Muscle of back (tissue), 11 donors: ENCODE results near the gene KLRF1. TPM values are rescaled to one million over a fixed set of nuclear protein-coding genes. Genes with fewer than 3 reads are reported as not detected.
"Not testable (repeated sequence)": the region's sequence is repeated elsewhere in the genome, so short reads cannot be mapped to it uniquely, and the experiment has no call there.

Source experiments
- DNase-seq, 3 donors: peaks; one replicate each; pipeline versions ENCODE4 v3.0.0 to v3.0.0-alpha.2; 2013
- polyA plus RNA-seq, 10 donors: library from polyadenylated mRNA; unstranded; fragments of 120-200 nt; gene quantifications; one replicate each; pipeline ENCODE4 v1.2.1, GENCODE V29; 2013; ENCODE audit not compliant: insufficient read length in 10 of 10

The KLRF1 gene
- polyA plus RNA-seq, 10 donors: 0.22 to 0.67 (median 0.38) TPM; not detected in 2

DNA sequence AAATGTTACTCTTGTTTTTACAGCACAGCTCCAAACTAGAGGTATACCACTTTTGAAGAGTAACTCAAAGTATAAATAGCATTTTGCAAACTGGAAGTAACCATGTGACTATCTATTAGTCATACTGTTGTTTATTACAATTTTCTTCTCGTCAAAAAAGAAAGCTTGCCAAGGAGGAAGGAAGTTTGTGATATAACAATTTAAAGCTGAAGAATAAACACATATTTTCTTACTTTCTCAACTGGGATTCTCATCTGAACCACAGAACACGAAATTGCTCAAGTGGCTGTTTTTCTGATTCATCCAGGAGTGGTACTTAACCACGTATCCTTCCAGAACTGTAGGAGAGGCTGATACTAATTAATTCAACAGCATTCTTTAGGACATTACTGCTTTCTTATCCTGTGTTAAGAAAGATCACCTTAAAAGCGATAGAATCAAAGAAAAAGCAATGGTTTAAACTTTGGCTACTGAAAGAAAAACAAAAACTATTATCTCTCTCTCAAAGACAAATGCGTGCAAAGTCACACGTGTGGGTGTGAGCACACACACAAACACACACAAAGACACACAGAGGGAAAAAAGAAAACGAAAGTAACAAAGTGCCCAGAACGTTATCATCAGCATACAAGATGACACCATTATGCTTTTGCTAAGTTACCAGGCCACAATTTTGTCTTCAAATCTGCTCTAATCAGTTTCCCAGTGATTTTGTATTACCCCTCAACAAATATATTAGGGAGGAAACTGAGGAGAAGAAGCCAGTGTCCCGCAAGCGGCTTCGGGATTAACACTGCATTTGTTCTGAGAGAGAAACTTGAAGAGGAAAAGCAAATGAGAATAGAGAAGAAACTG is 42.3 kb downstream of the KLRF1 start, which contains the start of gene CLEC2B:
Gene CLEC2B (minus strand): TSS at position 48 of the 855 bp plus-strand sequence.
- DNase-seq: peak; percentile 48 to 74 (median 61)

DNA sequence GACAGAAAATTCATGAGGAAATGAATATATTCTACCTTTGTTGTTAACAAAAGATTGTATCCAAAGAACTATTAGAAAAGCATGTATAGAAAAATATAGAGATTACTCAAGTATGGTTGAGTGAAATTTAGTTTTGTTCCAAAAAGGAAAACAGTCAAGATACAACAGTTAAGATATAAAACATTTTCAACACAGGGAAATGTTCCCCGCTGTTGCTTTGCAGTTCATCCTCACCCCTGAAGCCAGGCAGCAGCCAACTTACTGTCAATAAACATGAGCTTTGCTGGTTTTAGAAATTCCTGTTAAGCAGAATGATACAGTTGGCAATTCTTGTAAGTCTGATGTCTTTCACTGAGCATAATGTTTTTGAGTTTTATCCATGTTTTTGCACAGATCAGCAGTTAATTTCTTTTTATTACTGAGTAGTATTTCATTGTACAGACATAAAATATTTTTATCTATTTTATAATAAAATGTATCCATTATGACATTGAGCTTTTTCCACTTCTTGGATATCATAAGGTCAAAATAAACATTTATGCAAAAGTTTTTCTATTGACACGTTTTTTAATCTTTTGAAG is 43.1 kb downstream of the KLRF1 start:
- peak in 2 of 3 donors; percentile 34 to 53 for DNase-seq

DNA sequence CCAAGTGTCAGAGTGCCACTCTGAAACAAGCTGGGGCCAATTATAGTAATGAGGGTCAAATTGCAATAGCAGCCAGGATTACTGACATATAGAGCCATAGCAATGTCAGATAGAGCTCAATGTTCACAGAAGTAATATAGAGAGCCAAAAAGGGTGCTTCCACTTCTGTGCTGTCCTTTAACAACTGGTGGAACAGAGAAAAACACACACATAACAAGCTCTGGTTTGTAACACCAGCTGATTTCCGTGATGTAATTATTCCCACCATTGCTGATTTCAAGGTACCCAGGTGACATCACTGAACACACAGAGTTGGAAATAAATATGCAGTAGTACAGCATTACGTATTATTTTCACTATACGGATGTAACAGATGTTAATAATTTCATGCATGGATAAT is 44.9 kb downstream of the KLRF1 start:
- DNase-seq: peak in 2 of 3 donors; percentile 28 to 58

DNA sequence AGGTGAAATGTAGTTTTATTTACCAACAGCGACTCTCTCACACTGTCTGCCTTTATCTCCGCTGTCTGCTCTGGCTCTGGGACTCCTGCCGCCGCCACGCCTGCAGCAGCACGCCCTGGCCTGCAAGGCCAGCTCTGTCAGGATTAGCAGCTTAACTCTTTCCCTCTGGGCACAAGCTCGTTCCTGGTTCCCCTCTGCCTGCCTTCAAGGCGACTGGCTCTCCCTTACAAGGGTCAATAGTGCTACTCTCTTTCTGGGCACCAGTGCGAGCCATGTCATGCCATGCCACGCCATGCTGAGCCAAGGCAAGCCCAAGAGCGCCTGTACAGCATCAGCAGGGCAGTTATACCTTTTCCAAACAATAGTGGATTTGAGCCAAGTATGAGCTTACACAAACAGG is 45.5 kb downstream of the KLRF1 start:
- peak in 2 of 3 donors; percentile 24 to 55 for DNase-seq

DNA sequence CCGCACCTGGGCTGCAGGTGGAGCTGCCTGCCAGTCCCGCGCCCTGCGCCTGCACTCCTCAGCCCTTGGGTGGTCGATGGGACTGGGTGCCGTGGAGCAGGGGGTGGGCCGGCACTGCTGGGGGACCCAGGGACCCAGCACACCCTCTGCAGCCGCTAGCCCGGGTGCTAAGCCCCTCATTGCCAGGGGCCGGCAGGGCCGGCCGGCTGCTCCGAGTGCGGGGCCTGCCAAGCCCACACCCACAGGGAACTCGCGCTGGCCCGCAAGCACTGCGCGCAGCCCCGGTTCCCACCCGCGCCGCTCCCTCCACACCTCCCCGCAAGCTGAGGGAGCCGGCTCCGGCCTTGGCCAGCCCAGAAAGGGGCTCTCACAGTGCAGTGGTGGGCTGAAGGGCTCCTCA is 48.8 kb downstream of the KLRF1 start:
- not testable (repeated sequence) for DNase-seq

DNA sequence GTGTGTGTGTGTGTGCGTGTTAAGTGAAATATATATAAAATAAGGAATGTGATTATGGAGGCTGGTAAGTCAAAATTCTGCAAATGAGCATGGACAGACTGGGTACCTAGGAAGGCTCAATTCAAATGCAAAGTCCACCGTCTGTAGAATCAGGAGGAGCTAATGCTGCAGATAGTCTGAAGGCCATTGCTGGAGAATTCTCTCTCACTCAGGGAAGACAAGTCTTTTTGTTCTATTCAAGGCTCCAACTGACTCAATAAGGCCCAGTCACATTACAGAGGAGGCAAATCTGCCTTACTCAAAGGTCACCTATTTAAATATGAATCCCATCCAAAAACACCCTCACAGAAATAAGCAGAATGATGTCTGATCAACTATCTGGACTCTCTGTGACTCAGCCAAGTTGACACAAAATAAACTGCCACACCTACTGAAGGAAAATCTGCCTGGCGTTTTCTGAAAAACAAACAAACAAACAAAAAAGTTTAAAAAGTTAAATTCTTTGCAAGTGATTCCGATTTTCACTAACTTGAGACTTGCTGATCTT is 53.3 kb downstream of the KLRF1 start:
- DNase-seq: no peak

DNA sequence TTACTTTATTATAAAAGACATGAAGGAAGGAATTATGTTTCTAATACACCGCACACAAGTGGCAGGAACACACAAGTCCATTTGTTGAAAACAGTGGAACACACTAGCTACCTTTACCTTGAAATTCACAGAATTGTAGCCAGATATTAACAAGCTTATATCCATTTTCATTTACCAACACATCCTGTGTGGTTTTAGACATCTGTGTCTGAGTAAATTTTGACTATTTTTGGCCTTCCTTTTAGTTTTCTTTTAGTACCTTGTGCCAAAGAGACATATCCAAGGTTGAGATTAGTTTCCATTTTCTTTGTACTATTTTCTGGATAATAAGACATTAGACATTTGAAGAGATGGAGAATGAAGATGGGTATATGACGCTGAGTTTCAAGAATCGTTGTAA is 54.0 kb downstream of the KLRF1 start, which contains the start of gene KLRF2:
Gene KLRF2 (plus strand): TSS at position 244 of the 400 bp plus-strand sequence. CDS start 107 bp downstream, at position 351.
- no peak for DNase-seq

DNA sequence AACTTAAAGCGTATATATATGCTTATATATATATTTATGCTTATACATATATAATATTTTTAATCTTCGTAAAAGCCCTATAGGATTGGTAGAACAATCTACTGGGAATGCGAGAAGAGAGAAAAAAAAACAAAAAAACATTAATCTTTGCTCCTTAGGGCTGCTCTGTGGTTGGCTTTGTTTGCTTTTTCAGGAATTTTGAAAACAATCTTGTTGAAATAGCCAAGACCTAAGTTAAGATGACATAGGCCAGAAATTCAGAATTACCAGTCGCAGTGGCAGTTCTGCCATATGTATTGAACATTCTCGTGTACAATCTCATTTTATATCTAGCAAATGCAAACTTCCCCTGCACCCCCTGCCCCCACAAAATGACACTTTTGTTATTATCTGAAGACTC is 54.7 kb downstream of the KLRF1 start:
- no peak for DNase-seq

DNA sequence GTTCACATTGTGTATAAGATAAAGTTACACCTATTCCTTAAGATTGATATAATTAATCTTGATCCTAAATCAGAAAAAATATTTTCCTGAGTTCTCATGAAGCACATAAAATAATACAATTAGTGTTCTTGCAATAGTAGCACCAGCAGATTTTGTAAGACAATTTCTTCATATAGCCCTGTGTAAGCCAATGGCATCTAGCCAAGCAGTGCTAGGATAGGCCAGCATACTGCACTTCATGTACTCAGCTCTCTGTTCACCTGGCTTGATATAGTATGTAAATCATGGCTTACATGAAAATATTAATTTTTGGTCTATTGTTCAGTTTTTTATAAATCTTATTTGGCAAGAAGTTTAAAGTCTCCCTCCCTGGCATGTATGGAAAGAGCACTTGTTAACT is 55.9 kb downstream of the KLRF1 start:
- DNase-seq: peak in 2 of 3 donors; percentile 22 to 25

DNA sequence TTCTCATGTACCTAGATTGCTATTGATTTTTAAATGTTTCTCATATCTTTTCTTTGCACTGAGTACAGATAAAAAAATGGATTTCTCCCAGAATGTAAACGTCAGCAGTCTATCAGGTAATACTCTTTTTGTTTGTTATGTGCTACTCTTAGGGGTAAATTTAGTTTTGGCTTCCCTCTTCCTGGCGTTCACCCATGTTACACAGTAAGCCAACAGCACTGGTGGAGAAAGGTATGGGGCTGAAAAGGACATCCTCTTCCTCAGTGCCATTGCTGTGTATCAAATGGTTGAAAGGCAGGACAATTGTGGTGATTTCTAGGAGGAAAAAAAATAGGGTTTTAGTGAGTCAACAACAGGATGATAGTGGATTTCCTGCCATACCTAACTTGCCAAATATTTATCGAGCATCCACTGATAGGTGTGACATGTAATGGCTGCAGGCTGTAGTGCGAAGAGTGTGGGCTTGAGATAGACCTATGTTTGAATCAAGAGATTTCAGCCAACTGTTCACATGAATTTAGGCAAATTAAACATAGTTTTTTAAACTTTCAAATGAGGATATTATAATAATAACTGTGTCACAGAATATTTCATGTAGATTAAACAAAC is 61.5 kb downstream of the KLRF1 start:
- no peak for DNase-seq

Other genes starting within 250 kb of the KLRF1 start
- gene KLRB1, start 219.6 kb upstream of the KLRF1 start, polyA plus RNA-seq: 1 to 10 TPM in 4 of 10 donors, under 1 TPM in 6; 0.16 to 6.5 (median 0.76) TPM
- 10 to 100 TPM in 5 of 10 donors, 1 to 10 TPM in 5; 3.0 to 14.4 (median 9.5) TPM for gene CLEC2D, start 157.8 kb upstream of the KLRF1 start, polyA plus RNA-seq
- under 1 TPM in 4 of 10 donors, not detected in 6; 0.23 to 0.50 (median 0.38) TPM for gene CLECL1, start 94.4 kb upstream of the KLRF1 start, polyA plus RNA-seq
- gene CD69, start 66.6 kb upstream of the KLRF1 start, polyA plus RNA-seq: 10 to 100 TPM in 1 of 10 donors, 1 to 10 TPM in 5, under 1 TPM in 4; 0.31 to 25.0 (median 1.2) TPM
- 1 to 10 TPM; 1.3 to 7.2 (median 2.5) TPM for gene CLEC2B, start 41.9 kb downstream of the KLRF1 start, polyA plus RNA-seq
- gene KLRF2, start 54.0 kb downstream of the KLRF1 start, polyA plus RNA-seq: not detected
- gene CLEC2A, start 104.9 kb downstream of the KLRF1 start, polyA plus RNA-seq: under 1 TPM in 1 of 10 donors, not detected in 9; 0.61 TPM
- gene CLEC12A, start 143.9 kb downstream of the KLRF1 start, polyA plus RNA-seq: 1 to 10 TPM in 4 of 10 donors, under 1 TPM in 6; 0.26 to 1.4 (median 0.52) TPM
- under 1 TPM in 5 of 10 donors, not detected in 5; 0.12 to 0.32 (median 0.18) TPM for gene CLEC1B, start 171.6 kb downstream of the KLRF1 start, polyA plus RNA-seq
- under 1 TPM in 2 of 10 donors, not detected in 8; 0.21 to 0.24 TPM for gene CLEC12B, start 183.1 kb downstream of the KLRF1 start, polyA plus RNA-seq
- gene CLEC9A, start 203.2 kb downstream of the KLRF1 start, polyA plus RNA-seq: under 1 TPM in 9 of 10 donors, not detected in 1; 0.11 to 0.54 (median 0.20) TPM